Measurements from ENCODE around the gene DISP2. TPM values are rescaled to one million over a fixed set of nuclear protein-coding genes. Genes with fewer than 3 reads are reported as not detected.

Gene DISP2
- total and polyA plus RNA-seq, 9 of the 15 experiments (the other 6 are each of a cell fraction or from before 2014, with no cell fraction given), result 0.06 to 0.89 (median 0.15) TPM; not detected in 1

DNA sequence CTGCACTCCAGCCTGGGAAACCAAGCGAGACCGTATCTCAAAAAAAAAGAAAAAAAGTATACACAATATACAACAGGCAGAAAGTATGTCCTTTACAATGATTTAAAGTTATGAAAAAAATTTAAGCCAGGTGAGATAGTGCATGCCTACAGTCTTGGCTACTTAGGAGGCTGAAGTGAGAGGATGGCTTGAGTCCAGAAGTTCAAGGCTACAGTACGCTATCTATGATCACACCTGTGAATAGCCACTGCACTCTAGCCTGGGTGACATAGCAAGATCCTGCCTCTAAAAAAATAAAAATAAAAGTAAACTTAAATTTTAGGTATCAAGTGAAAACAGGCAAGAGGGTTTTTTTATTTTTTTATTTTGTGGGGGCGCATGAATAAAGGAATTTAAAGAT, 21.4 kb downstream of the DISP2 start (continued):
- TF ChIP-seq TGIF2 (CRISPR knock-in tag; IDR thresholded peaks at IDR 0.05) (no peak), MAZ (CRISPR knock-in tag; conservative IDR thresholded peaks at IDR 0.05 in 1 of 2, IDR thresholded peaks at IDR 0.05 in 1 of 2) (no peak), MTA2 (IDR thresholded peaks at IDR 0.05; ENCODE audit: low read depth) (no peak), ZEB2 (IDR thresholded peaks at IDR 0.05) (no peak), ZKSCAN1 (IDR thresholded peaks at IDR 0.05; ENCODE audit: low read depth, low read length) (no peak), ZFP36 (IDR thresholded peaks at IDR 0.05; ENCODE audit: low read depth, low read length, partially characterized antibody) (no peak), FOS (IDR thresholded peaks at IDR 0.05; ENCODE audit: extremely low read depth, insufficient read length) (no peak), LARP7 (IDR thresholded peaks at IDR 0.05) (no peak), NFRKB (IDR thresholded peaks at IDR 0.05; ENCODE audit: low read depth) (no peak), TCF3 (CRISPR knock-in tag; IDR thresholded peaks at IDR 0.05) (peak; percentile 55), KAT2B (IDR thresholded peaks at IDR 0.05; ENCODE audit: low read depth, low read length) (no peak), HNRNPK (IDR thresholded peaks at IDR 0.05; ENCODE audit: low read depth, low read length, poor library complexity, severe bottlenecking) (no peak), ZBED1 (IDR thresholded peaks at IDR 0.05) (no peak)
- TF ChIP-seq, protein P1, sequence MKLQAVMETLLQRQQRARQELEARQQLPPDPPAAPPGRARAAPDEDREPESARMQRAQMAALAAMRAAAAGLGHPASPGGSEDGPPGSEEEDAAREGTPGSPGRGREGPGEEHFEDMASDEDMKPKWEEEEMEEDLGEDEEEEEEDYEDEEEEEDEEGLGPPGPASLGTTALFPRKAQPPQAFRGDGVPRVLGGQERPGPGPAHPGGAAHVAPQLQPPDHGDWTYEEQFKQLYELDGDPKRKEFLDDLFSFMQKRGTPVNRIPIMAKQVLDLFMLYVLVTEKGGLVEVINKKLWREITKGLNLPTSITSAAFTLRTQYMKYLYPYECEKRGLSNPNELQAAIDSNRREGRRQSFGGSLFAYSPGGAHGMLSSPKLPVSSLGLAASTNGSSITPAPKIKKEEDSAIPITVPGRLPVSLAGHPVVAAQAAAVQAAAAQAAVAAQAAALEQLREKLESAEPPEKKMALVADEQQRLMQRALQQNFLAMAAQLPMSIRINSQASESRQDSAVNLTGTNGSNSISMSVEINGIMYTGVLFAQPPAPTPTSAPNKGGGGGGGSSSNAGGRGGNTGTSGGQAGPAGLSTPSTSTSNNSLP (IDR thresholded peaks at IDR 0.05; ENCODE audit: borderline replicate concordance, low read depth, low read length), result no peak
- TF ChIP-seq, protein P2, sequence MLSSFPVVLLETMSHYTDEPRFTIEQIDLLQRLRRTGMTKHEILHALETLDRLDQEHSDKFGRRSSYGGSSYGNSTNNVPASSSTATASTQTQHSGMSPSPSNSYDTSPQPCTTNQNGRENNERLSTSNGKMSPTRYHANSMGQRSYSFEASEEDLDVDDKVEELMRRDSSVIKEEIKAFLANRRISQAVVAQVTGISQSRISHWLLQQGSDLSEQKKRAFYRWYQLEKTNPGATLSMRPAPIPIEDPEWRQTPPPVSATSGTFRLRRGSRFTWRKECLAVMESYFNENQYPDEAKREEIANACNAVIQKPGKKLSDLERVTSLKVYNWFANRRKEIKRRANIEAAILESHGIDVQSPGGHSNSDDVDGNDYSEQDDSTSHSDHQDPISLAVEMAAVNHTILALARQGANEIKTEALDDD (IDR thresholded peaks at IDR 0.05), result no peak
- TF ChIP-seq, protein P3, sequence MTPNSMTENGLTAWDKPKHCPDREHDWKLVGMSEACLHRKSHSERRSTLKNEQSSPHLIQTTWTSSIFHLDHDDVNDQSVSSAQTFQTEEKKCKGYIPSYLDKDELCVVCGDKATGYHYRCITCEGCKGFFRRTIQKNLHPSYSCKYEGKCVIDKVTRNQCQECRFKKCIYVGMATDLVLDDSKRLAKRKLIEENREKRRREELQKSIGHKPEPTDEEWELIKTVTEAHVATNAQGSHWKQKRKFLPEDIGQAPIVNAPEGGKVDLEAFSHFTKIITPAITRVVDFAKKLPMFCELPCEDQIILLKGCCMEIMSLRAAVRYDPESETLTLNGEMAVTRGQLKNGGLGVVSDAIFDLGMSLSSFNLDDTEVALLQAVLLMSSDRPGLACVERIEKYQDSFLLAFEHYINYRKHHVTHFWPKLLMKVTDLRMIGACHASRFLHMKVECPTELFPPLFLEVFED (CRISPR knock-in tag; conservative IDR thresholded peaks at IDR 0.05), result no peak
- TF ChIP-seq, protein P4, sequence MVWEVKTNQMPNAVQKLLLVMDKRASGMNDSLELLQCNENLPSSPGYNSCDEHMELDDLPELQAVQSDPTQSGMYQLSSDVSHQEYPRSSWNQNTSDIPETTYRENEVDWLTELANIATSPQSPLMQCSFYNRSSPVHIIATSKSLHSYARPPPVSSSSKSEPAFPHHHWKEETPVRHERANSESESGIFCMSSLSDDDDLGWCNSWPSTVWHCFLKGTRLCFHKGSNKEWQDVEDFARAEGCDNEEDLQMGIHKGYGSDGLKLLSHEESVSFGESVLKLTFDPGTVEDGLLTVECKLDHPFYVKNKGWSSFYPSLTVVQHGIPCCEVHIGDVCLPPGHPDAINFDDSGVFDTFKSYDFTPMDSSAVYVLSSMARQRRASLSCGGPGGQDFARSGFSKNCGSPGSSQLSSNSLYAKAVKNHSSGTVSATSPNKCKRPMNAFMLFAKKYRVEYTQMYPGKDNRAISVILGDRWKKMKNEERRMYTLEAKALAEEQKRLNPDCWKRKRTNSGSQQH (CRISPR knock-in tag; IDR thresholded peaks at IDR 0.05), result no peak
- TF ChIP-seq, protein P5, sequence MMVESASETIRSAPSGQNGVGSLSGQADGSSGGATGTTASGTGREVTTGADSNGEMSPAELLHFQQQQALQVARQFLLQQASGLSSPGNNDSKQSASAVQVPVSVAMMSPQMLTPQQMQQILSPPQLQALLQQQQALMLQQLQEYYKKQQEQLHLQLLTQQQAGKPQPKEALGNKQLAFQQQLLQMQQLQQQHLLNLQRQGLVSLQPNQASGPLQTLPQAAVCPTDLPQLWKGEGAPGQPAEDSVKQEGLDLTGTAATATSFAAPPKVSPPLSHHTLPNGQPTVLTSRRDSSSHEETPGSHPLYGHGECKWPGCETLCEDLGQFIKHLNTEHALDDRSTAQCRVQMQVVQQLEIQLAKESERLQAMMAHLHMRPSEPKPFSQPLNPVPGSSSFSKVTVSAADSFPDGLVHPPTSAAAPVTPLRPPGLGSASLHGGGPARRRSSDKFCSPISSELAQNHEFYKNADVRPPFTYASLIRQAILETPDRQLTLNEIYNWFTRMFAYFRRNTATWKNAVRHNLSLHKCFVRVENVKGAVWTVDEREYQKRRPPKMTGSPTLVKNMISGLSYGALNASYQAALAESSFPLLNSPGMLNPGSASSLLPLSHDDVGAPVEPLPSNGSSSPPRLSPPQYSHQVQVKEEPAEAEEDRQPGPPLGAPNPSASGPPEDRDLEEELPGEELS (CRISPR knock-in tag; IDR thresholded peaks at IDR 0.05; ENCODE audit: borderline replicate concordance), result no peak
- TF ChIP-seq, protein P6, sequence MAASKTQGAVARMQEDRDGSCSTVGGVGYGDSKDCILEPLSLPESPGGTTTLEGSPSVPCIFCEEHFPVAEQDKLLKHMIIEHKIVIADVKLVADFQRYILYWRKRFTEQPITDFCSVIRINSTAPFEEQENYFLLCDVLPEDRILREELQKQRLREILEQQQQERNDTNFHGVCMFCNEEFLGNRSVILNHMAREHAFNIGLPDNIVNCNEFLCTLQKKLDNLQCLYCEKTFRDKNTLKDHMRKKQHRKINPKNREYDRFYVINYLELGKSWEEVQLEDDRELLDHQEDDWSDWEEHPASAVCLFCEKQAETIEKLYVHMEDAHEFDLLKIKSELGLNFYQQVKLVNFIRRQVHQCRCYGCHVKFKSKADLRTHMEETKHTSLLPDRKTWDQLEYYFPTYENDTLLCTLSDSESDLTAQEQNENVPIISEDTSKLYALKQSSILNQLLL (CRISPR knock-in tag; IDR thresholded peaks at IDR 0.05; ENCODE audit: borderline replicate concordance), result no peak
- TF ChIP-seq, protein P7, sequence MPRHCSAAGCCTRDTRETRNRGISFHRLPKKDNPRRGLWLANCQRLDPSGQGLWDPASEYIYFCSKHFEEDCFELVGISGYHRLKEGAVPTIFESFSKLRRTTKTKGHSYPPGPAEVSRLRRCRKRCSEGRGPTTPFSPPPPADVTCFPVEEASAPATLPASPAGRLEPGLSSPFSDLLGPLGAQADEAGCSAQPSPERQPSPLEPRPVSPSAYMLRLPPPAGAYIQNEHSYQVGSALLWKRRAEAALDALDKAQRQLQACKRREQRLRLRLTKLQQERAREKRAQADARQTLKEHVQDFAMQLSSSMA (CRISPR knock-in tag; IDR thresholded peaks at IDR 0.05), result no peak

Measured in K562 (cell line).